ENCODE results near the gene SLC1A4.

The SLC1A4 gene

GRCh38 chr2:65055422-65056214, 66.4 kb downstream of the SLC1A4 start:
- peak; percentile 63 for DNase-seq

DNA sequence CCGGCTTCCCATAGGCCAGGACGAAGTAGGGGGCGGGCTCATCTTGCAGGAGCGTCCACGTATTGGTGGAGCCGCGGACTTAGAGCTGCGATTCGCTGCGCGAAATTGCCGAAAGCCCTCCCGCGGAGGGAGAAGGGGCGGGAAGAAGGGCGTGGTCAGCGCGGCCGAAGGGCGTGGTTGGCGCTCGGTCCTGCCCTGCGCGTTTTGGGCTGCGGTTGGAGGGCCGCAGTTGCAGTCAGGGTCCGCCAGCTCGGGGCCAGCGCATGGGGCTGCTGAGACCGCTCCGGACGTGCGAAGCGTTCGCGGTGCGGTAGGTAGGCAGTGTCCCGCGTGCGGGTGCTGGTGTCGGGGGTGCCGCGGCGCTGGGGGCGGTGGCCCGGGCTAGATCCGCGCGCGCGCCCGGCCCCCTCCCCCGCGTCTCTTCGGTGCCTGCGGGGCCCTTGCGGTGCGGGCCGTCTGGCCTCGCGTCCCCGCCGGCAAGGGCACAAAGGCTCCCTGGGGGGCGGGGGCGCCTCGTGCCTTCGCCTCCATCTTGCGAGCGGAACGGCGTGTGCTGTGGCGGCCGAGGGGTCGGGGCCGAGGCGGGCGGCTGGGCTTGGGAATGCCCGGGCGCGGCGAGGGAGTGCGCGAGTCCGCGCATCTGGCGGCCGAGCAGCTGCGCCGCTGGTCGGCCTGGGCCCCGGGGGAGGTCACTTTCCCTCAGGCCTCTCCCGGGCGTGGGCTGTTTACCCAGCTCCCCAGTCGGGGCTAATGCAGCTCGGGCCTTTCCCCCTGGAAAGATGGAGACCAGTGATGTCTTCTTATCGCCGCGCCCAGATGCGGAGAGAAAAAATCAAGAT, 67.2 kb downstream of the SLC1A4 start, which contains the start of gene CEP68:
TSS of gene CEP68 (plus strand) at position 202 of the 839 bp plus-strand sequence. CDS start 13,029 bp downstream, outside the sequence.
- peak; percentile 91 for DNase-seq

- no peak for DNase-seq
Measured at GRCh38 chr2:65057054-65057375, 67.8 kb downstream of the SLC1A4 start.

DNA sequence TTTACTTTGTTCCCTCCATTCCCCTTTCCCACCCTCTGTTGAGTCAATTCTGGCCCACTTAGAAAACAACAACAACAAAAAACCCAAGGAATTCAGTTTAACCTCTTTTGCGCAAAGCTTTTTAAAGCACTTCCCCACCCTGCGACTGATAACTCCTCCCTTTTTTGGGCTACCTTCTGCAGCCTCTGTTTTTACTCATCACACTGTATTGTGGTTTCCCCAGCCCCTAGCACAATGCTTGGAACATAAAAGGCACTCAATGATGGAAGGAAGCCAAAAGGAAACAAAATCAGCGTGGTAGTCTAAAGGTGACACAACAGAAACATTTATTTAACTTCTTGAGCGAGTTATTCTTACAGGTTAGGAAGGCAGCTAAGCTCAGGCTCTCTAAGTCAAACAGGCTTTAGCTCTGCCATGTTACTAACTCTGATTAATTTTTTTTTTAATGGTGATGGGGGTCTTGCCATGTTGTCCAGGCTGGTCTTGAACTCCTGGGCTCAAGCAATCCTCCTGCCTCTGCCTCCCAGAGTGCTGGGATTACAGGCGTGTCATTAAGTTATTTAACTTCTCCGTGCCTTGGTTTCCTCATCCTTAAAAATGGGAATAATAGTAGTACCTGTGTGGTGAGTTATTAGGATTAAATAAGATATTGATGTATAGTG, 68.3 kb downstream of the SLC1A4 start:
- DNase-seq = peak; percentile 38

DNA sequence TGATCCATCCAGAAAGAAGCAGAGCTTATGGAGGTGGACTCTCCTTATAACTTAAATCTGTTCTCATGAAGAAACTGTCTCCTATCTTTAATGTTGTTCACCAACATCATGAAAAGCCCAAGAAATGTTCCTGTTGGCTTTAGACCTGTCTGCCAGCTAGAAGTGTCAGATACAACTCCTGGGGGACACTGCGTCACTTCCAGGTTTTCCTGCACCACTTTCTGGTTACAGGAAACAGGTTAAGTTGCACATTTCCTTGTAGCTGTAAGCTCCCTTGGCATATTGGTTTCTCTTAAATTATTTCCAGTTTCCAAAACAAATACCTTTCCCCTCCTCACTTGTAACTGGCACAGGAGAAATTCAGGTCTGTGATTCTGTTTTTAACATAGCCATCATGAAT, 69.9 kb downstream of the SLC1A4 start:
- DNase-seq = no peak

DNA sequence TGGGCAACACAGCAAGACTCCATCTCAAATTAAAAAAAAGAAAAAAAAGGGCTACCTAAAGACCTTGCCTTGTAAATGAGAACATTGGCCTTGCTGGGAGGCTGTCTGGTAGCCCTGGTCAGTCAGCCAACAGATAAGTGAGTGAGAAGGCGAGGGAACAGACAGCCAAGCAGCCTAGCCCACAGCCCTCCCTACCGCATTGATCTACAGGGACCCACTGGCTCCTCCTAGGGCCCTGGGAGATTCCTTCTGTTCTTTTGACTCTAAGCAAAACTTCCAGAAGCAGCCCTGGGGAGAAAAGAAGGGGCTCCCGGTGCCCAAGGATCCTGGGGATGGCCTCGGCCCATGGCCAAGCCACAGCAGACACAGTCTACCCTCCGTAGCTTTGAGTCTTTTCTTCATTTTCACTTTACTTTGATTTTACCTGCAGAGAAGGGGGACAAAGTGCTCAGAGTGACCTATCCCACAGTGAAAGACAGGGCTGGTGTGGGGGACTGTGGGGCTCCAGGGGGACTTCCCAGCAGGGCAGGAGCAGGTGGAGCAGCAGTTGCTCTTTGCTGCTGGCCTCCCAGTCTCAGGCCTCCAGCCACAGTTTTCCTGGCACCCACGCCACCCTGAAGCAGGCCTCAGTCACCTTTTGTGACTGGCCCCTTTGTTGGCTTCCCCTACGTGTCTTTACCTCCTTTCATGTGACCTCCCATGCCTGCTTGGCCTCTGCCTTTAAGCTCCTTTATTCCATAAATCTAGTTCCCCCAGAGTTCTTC, 72.1 kb downstream of the SLC1A4 start:
- no peak for DNase-seq

DNA sequence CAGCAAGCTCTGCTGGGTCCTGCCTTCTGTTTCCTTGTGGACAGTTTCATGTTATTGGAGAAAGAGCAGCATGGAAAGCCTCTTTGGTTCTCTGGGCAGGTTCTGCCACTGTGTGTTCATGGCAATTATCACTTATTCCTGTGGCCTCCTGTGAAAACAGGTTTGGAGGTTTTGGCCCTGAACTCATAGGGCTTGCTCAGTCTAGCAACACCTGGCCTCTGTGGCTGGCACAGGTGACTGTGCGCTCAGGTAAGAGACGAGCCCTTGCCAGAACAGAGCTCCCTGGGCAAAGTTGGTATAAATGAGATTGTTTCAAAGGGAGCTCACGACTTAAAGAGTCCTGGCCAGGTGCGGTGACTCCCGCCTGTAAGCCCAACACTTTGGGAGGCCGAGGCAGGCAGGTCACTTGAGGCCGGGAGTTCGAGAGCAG, 72.7 kb downstream of the SLC1A4 start:
- no peak for DNase-seq

- DNase-seq = no peak
Measured at GRCh38 chr2:65062843-65063825, 73.9 kb downstream of the SLC1A4 start.

DNA sequence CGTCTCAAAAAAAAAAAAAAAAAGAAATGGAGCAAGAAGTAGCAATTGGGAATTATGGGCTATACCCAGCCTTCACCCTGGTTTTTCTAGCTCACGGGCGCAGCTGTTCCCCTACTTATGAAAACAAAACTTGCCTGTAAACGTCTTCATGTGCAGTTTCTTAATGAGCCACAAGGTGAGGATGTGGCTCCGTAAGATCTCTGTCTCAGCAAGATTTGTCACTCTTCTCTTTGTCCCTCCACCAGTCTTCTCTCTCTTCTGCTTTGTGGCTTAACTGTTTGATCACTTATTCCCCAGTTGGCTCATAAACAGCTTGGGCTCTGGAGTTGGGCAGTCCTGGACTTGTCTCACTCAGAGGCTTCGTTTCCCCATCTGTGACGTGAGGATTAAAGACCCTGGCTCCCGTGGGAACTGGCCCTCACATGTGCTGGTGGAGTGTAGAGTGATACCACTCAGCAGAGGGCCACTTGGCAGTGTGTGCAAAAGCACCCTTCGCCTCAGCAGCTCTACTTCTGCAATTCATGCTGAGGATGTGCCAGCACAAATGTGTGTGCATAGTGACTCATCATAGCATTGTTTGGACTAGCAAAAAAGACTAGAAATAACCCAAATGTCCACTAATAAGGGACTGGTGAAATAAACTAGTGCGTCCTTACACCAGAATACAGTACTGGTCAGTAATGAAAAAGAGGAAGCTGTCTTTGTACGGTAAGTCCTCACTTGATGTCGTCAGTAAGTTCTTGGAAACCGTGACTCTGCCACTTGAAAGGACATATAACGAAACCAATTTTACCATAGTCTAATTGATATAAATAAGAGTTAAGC, 75.7 kb downstream of the SLC1A4 start:
- DNase-seq = peak; percentile 21

DNA sequence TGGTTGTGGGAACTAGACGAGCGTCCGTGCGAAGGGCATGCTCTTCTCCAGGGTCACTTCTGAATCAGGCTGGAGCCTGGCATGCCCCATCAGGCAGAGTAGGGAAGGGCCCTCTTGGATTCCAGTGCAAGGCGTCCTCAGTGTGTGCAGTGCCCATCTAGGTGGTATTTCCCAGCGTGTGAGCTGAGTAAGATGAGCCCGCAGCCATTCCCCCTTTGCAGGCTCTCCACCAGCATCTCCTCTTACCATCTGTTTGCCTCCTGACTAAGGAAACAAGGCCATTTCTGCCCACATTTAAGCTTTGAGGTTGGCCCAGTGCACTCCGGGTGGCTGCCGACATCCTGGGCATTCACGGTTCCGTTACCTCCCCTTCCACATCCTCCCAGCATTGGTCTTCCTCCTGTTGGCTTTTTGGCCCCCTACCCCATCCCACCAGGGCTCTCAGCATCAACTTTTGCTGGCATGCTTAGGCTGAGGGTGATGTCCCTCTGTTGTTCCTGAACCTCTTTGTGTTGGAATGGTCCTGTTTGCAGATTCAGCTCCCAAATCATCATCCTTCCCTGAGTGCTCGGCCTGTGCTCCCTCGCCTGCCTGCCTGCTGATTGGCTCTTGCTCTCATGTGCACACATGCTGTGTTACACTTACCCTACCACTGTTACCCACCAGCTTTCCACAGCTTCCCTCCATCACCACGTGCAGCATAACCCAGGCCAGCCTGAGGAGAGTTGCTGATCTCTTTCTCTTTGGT, 78.8 kb downstream of the SLC1A4 start:
- DNase-seq = no peak

DNA sequence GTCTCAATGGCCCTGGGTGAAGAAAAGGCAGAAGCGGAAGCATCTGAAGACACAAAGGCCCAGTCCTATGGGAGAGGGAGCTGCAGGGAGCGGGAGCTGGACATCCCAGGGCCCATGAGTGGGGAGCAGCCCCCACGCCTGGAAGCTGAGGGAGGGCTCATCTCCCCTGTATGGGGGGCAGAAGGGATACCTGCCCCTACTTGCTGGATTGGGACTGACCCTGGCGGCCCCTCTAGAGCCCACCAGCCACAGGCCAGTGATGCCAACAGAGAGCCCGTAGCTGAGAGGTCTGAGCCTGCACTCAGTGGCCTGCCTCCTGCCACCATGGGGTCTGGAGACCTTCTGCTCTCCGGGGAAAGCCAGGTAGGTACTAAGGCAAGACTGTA, 80.2 kb downstream of the SLC1A4 start:
- DNase-seq = no peak

- DNase-seq = no peak
Measured at GRCh38 chr2:65070172-65070830, 81.1 kb downstream of the SLC1A4 start.

DNA sequence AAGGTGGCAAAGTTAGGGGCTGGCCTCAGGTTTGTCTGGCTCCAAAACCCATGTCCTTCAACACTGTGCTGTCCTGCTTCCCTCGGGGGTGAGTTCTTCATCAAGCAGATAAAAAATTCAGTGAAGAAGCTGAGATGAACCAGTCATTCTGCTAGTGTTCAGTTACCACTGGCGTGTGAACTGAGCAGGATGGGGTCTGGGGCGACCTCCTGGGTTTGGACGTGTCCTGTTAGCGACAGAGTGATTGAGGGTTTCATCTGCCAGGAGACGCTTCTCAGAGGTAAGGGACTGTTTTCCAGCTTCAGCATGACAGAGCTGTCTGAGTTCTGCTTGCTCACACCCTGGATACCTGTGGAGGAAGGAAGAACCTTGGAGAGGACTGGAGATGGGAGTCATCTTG, 81.7 kb downstream of the SLC1A4 start:
- no peak for DNase-seq

DNA sequence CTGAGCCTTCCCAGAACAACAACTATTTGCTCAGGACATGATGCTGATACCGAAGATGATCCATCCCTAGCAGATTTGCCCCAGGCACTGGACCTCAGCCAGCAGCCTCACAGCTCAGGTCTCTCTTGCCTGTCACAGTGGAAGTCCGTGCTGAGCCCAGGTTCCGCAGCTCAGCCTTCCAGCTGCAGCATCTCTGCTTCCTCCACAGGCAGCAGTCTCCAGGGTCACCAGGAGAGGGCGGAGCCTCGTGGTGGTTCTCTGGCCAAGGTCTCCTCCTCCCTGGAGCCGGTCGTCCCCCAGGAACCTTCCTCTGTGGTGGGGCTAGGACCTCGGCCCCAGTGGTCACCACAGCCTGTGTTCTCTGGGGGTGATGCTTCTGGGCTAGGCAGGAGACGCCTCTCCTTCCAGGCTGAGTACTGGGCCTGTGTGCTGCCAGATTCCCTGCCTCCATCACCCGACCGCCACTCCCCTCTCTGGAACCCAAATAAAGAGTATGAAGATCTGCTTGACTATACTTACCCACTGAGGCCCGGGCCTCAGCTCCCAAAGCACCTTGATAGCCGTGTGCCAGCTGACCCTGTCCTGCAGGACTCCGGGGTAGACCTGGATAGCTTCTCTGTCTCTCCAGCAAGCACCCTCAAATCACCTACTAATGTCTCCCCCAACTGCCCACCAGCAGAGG, 82.4 kb downstream of the SLC1A4 start:
- no peak for DNase-seq

GRCh38 chr2:65072181-65072970, 83.2 kb downstream of the SLC1A4 start:
- DNase-seq = no peak
